NCI-H510A (cell line): Measurements from ENCODE around the gene KRT6A.

Experiments
- DNase-seq: peaks from one replicate; lab custom pipeline; 2025; lab: John Stamatoyannopoulos, UW

Gene KRT6A

GRCh38 chr12:52524898-52525591, 32.0 kb upstream of the KRT6A start:
- DNase-seq: no peak

- DNase-seq: no peak
These were observed 31.3 kb upstream of the KRT6A start for GRCh38 chr12:52524241-52524897.

GRCh38 chr12:52523824-52524223, 30.8 kb upstream of the KRT6A start:
- no peak for DNase-seq

- no peak for DNase-seq
These were observed 29.4 kb upstream of the KRT6A start for GRCh38 chr12:52522346-52523011.

GRCh38 chr12:52521568-52522266, 28.7 kb upstream of the KRT6A start:
- no peak for DNase-seq

GRCh38 chr12:52521175-52521567, 28.1 kb upstream of the KRT6A start:
- DNase-seq: no peak

- no peak for DNase-seq
These were observed 27.0 kb upstream of the KRT6A start, which contains the start of gene KRT5 for GRCh38 chr12:52519826-52520662. KRT5 (minus strand) TSS chr12:52520394; CDS start chr12:52520296, 98 bp downstream.

- no peak for DNase-seq
These were observed 26.3 kb upstream of the KRT6A start for GRCh38 chr12:52519387-52519703.

- DNase-seq: no peak
These were observed 25.7 kb upstream of the KRT6A start for GRCh38 chr12:52518574-52519386.

- DNase-seq: no peak
These were observed 24.8 kb upstream of the KRT6A start for GRCh38 chr12:52517888-52518287.

- DNase-seq: no peak
These were observed 24.2 kb upstream of the KRT6A start for GRCh38 chr12:52517005-52517835.

- DNase-seq: no peak
These were observed 23.1 kb upstream of the KRT6A start for GRCh38 chr12:52515927-52516831.

- DNase-seq: no peak
These were observed 22.2 kb upstream of the KRT6A start for GRCh38 chr12:52515319-52515646.

GRCh38 chr12:52514471-52515318, 21.6 kb upstream of the KRT6A start:
- no peak for DNase-seq

GRCh38 chr12:52513736-52514135, 20.7 kb upstream of the KRT6A start:
- DNase-seq: no peak

- DNase-seq: no peak
These were observed 15.2 kb upstream of the KRT6A start for GRCh38 chr12:52508211-52508610.

GRCh38 chr12:52506858-52507715, 14.0 kb upstream of the KRT6A start:
- no peak for DNase-seq
